GM19328 (cell line): Measurements from ENCODE around the gene UBE2D2.
"Not testable (repeated sequence)": the region's sequence is repeated elsewhere in the genome, so short reads cannot be mapped to it uniquely, and the experiment has no call there.

Source experiments
- ATAC-seq: cut with Tn5 transposase; IDR thresholded peaks from one replicate; pipeline ENCODE4 v1.9.1; 2021; ENCODE audit warnings: mild to moderate bottlenecking, moderate library complexity; ENCODE audit not compliant: unreplicated experiment

UBE2D2 gene

GRCh38 chr5:139578325-139578724 is 17.2 kb downstream of the UBE2D2 start:
- ATAC-seq = no peak

GRCh38 chr5:139582181-139582580 is 21.0 kb downstream of the UBE2D2 start:
- not testable (repeated sequence) for ATAC-seq

- no peak for ATAC-seq
Observed at GRCh38 chr5:139584137-139584536, 23.0 kb downstream of the UBE2D2 start.

GRCh38 chr5:139588116-139588515 is 27.0 kb downstream of the UBE2D2 start:
- not testable (repeated sequence) for ATAC-seq

- no peak for ATAC-seq
Observed at GRCh38 chr5:139588962-139589361, 27.8 kb downstream of the UBE2D2 start.

GRCh38 chr5:139592289-139592688 is 31.1 kb downstream of the UBE2D2 start:
- no peak for ATAC-seq

GRCh38 chr5:139593076-139593475 is 31.9 kb downstream of the UBE2D2 start:
- not testable (repeated sequence) for ATAC-seq

- ATAC-seq = no peak
Observed at GRCh38 chr5:139593716-139594319, 32.7 kb downstream of the UBE2D2 start.

GRCh38 chr5:139597134-139597533 is 36.0 kb downstream of the UBE2D2 start:
- no peak for ATAC-seq

GRCh38 chr5:139598601-139598965 is 37.4 kb downstream of the UBE2D2 start:
- ATAC-seq = not testable (repeated sequence)

- no peak for ATAC-seq
Observed at GRCh38 chr5:139600336-139600949, 39.3 kb downstream of the UBE2D2 start.

- ATAC-seq = no peak
Observed at GRCh38 chr5:139601429-139601828, 40.3 kb downstream of the UBE2D2 start.

- ATAC-seq = not testable (repeated sequence)
Observed at GRCh38 chr5:139601948-139602347, 40.8 kb downstream of the UBE2D2 start.

- no peak for ATAC-seq
Observed at GRCh38 chr5:139605887-139606286, 44.7 kb downstream of the UBE2D2 start.

- no peak for ATAC-seq
Observed at GRCh38 chr5:139611703-139612584, 50.8 kb downstream of the UBE2D2 start.

- ATAC-seq = no peak
Observed at GRCh38 chr5:139619861-139620260, 58.7 kb downstream of the UBE2D2 start.

- not testable (repeated sequence) for ATAC-seq
Observed at GRCh38 chr5:139625398-139625797, 64.3 kb downstream of the UBE2D2 start.

GRCh38 chr5:139630855-139631254 is 69.7 kb downstream of the UBE2D2 start:
- no peak for ATAC-seq

- ATAC-seq = no peak
Observed at GRCh38 chr5:139631520-139632165, 70.5 kb downstream of the UBE2D2 start.

GRCh38 chr5:139633295-139634027 is 72.3 kb downstream of the UBE2D2 start:
- ATAC-seq = no peak

- ATAC-seq = no peak
Observed at GRCh38 chr5:139634028-139634325, 72.8 kb downstream of the UBE2D2 start.
